K562 (cell line): ENCODE measurements around the gene TSTD1. TPM values are rescaled to one million over a fixed set of nuclear protein-coding genes. Genes with fewer than 3 reads are reported as not detected.

ENCODE experiments used
- KLF10 ChIP-seq: fragments of 250-450 bp; sonication (Bioruptor Pico); IDR thresholded peaks from 2 replicates; pipeline ENCODE4 v1.6.1; 2021; ENCODE audit warnings: matching md5 sums
- KLF6 ChIP-seq: fragments of 250-450 bp; sonication (Bioruptor Pico); IDR thresholded peaks from 2 replicates; pipeline ENCODE4 v1.4.0; 2020; ENCODE audit warnings: mild to moderate bottlenecking, moderate library complexity, borderline replicate concordance
- MAFG ChIP-seq: fragments of 450-650 bp; conservative IDR thresholded peaks from 2 replicates; pipeline ENCODE4 v1.6.1; 2016; ENCODE audit warnings: missing genetic modification characterization, missing compliant biosample characterization
- MEF2D ChIP-seq: conservative IDR thresholded peaks from 2 replicates; pipeline ENCODE4 v1.6.1; 2016; ENCODE audit warnings: low read depth, missing genetic modification characterization, missing compliant biosample characterization
- PRMT5 ChIP-seq: sonication (generic); formaldehyde crosslinking; IDR thresholded peaks from 2 replicates; pipeline ENCODE4 v1.5.0; 2020; ENCODE audit warnings: missing genetic modification reagents
- RAD21 ChIP-seq, 2 experiments: fragments of 250-450 bp in 1 of 2; fragments of 450-650 bp in 1 of 2; sonication (Bioruptor Pico) in 1 of 2; formaldehyde crosslinking in 1 of 2; IDR thresholded peaks in 1 of 2; conservative IDR thresholded peaks in 1 of 2; 2 replicates each; pipeline versions ENCODE4 v1.4.0 to v1.8.0; 2020 to 2022; ENCODE audit warnings: mild to moderate bottlenecking in 2 of 2, moderate library complexity in 1 of 2
- SIN3B ChIP-seq: fragments of 450-650 bp; IDR thresholded peaks from 2 replicates; pipeline ENCODE4 v1.6.1; 2017; ENCODE audit warnings: low read depth, mild to moderate bottlenecking, moderate library complexity
- SMARCB1 ChIP-seq: IDR thresholded peaks from 2 replicates; pipeline ENCODE4 v1.6.1; 2011; ENCODE audit warnings: improper control_type of control experiment, low read depth; ENCODE audit not compliant: insufficient read length
- TARDBP ChIP-seq: fragments of 450-650 bp; IDR thresholded peaks from 2 replicates; pipeline ENCODE4 v1.6.1; 2016
- ZBTB8A ChIP-seq: fragments of 450-650 bp; IDR thresholded peaks from 2 replicates; pipeline ENCODE4 v1.6.1; 2018; ENCODE audit warnings: mild to moderate bottlenecking, moderate library complexity; ENCODE audit not compliant: partially characterized antibody
- ZNF140 ChIP-seq: fragments of 250-450 bp; sonication (Bioruptor Pico); IDR thresholded peaks from 2 replicates; pipeline ENCODE4 v1.8.0; 2021; ENCODE audit warnings: moderate library complexity, mild to moderate bottlenecking, inconsistent platforms
- ZNF146 ChIP-seq: IDR thresholded peaks from one replicate; pipeline ENCODE4 v1.6.1; 2018; ENCODE audit warnings: missing compliant biosample characterization; ENCODE audit not compliant: unreplicated experiment
- ZNF740 ChIP-seq, 3 experiments: fragments of 200-800 bp in 1 of 3; sonication (Bioruptor generic) in 1 of 3; sonication (generic) in 1 of 3; formaldehyde crosslinking in 1 of 3; IDR thresholded peaks; 2 replicates each; pipeline versions ENCODE4 v1.6.1 to v1.8.0; 2016 to 2022; ENCODE audit warnings: mild to moderate bottlenecking in 2 of 3, missing compliant biosample characterization in 2 of 3, missing genetic modification characterization in 2 of 3, missing genetic modification reagents in 1 of 3
- ZNF778 ChIP-seq: fragments of 450-650 bp; formaldehyde crosslinking; IDR thresholded peaks from 2 replicates; pipeline ENCODE4 v1.4.0; 2020; ENCODE audit warnings: mild to moderate bottlenecking, moderate library complexity
- polyA plus RNA-seq, 8 experiments: library from polyadenylated mRNA; depleted of rRNA in 4 of 8; stranded (reverse) in 5 of 8; unstranded in 3 of 8; fragments of >200 nt; fragmentation: Nextera tagmentation in 2 of 8; fragmentation: Illumina TruSeq in 1 of 8; extraction: Ambion mirVana in 2 of 8; extraction: Trizol in 1 of 8; gene quantifications; 2 replicates each; pipeline versions ENCODE4 v1.2.1 to v1.2.3, GENCODE V29; 2011 to 2014; ENCODE audit warnings: inconsistent platforms in 1 of 8, missing spikeins in 1 of 8
- total RNA-seq, 7 experiments: library from RNA; depleted of rRNA in 6 of 7; stranded (reverse); fragments of >200 nt in 6 of 7; fragmentation: Illumina TruSeq in 2 of 7; extraction: Trizol in 2 of 7; gene quantifications; 2 replicates each; pipeline versions ENCODE4 v1.2.1 to v1.2.3, GENCODE V29; 2011 to 2021; ENCODE audit warnings: low replicate concordance in 1 of 7
- TF ChIP-seq, protein P1 (sequence below): fragments of 250-450 bp; sonication (Bioruptor Pico); IDR thresholded peaks from 2 replicates; pipeline ENCODE4 v1.4.0; 2020; ENCODE audit warnings: mild to moderate bottlenecking, moderate library complexity
- TF ChIP-seq, protein P2 (sequence below): fragments of 250-450 bp; sonication (Bioruptor Pico); IDR thresholded peaks from 2 replicates; pipeline ENCODE4 v1.4.0; 2020
- TF ChIP-seq, protein P3 (sequence below), 2 experiments: fragments of 200-800 bp in 1 of 2; sonication (Bioruptor generic) in 1 of 2; sonication (generic) in 1 of 2; formaldehyde crosslinking in 1 of 2; IDR thresholded peaks in 1 of 2; conservative IDR thresholded peaks in 1 of 2; 2 replicates each; pipeline versions ENCODE4 v1.5.0 to v1.6.1; 2016 to 2020; ENCODE audit warnings: missing compliant biosample characterization in 1 of 2, missing genetic modification characterization in 1 of 2, missing genetic modification reagents in 1 of 2

Gene TSTD1
- total and polyA plus RNA-seq, 9 of the 15 experiments (the other 6 are each of a cell fraction or from before 2014, with no cell fraction given) = 0.23 to 0.53 TPM; not detected in 7

GRCh38 chr1:161044908-161045735 lies 6.4 kb upstream of the TSTD1 start (continued):
- TF ChIP-seq KLF6 (CRISPR knock-in tag) (no peak), RAD21 (CRISPR knock-in tag; conservative IDR thresholded peaks at IDR 0.05 in 1 of 2, IDR thresholded peaks at IDR 0.05 in 1 of 2) (no peak), ZNF778 (CRISPR knock-in tag) (no peak), SMARCB1 (no peak), ZBTB8A (no peak), PRMT5 (CRISPR knock-in tag) (peak; percentile 38; the same call in 1 of the 2 replicates), KLF10 (no peak), ZNF146 (CRISPR knock-in tag) (no peak), SIN3B (no peak), MAFG (no peak), TARDBP (no peak), MEF2D (tag) (no peak), ZNF140 (no peak), ZNF740 (CRISPR knock-in tag; IDR thresholded peaks at IDR 0.05) (no peak), ZNF740 (tag; IDR thresholded peaks at IDR 0.05) (no peak)
- TF ChIP-seq, protein P1, sequence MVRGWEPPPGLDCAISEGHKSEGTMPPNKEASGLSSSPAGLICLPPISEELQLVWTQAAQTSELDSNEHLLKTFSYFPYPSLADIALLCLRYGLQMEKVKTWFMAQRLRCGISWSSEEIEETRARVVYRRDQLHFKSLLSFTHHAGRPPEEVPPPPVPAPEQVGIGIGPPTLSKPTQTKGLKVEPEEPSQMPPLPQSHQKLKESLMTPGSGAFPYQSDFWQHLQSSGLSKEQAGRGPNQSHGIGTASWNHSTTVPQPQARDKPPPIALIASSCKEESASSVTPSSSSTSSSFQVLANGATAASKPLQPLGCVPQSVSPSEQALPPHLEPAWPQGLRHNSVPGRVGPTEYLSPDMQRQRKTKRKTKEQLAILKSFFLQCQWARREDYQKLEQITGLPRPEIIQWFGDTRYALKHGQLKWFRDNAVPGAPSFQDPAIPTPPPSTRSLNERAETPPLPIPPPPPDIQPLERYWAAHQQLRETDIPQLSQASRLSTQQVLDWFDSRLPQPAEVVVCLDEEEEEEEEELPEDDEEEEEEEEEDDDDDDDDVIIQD (CRISPR knock-in tag) = no peak
- TF ChIP-seq, protein P2, sequence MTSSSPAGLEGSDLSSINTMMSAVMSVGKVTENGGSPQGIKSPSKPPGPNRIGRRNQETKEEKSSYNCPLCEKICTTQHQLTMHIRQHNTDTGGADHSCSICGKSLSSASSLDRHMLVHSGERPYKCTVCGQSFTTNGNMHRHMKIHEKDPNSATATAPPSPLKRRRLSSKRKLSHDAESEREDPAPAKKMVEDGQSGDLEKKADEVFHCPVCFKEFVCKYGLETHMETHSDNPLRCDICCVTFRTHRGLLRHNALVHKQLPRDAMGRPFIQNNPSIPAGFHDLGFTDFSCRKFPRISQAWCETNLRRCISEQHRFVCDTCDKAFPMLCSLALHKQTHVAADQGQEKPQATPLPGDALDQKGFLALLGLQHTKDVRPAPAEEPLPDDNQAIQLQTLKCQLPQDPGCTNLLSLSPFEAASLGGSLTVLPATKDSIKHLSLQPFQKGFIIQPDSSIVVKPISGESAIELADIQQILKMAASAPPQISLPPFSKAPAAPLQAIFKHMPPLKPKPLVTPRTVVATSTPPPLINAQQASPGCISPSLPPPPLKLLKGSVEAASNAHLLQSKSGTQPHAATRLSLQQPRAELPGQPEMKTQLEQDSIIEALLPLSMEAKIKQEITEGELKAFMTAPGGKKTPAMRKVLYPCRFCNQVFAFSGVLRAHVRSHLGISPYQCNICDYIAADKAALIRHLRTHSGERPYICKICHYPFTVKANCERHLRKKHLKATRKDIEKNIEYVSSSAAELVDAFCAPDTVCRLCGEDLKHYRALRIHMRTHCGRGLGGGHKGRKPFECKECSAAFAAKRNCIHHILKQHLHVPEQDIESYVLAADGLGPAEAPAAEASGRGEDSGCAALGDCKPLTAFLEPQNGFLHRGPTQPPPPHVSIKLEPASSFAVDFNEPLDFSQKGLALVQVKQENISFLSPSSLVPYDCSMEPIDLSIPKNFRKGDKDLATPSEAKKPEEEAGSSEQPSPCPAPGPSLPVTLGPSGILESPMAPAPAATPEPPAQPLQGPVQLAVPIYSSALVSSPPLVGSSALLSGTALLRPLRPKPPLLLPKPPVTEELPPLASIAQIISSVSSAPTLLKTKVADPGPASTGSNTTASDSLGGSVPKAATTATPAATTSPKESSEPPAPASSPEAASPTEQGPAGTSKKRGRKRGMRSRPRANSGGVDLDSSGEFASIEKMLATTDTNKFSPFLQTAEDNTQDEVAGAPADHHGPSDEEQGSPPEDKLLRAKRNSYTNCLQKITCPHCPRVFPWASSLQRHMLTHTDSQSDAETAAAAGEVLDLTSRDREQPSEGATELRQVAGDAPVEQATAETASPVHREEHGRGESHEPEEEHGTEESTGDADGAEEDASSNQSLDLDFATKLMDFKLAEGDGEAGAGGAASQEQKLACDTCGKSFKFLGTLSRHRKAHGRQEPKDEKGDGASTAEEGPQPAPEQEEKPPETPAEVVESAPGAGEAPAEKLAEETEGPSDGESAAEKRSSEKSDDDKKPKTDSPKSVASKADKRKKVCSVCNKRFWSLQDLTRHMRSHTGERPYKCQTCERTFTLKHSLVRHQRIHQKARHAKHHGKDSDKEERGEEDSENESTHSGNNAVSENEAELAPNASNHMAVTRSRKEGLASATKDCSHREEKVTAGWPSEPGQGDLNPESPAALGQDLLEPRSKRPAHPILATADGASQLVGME (CRISPR knock-in tag) = no peak
- TF ChIP-seq, protein P3, sequence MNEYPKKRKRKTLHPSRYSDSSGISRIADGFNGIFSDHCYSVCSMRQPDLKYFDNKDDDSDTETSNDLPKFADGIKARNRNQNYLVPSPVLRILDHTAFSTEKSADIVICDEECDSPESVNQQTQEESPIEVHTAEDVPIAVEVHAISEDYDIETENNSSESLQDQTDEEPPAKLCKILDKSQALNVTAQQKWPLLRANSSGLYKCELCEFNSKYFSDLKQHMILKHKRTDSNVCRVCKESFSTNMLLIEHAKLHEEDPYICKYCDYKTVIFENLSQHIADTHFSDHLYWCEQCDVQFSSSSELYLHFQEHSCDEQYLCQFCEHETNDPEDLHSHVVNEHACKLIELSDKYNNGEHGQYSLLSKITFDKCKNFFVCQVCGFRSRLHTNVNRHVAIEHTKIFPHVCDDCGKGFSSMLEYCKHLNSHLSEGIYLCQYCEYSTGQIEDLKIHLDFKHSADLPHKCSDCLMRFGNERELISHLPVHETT (CRISPR knock-in tag; conservative IDR thresholded peaks at IDR 0.05 in 1 of 2, IDR thresholded peaks at IDR 0.05 in 1 of 2) = no peak
